Endometrium (tissue), 2 donors: ENCODE measurements around the gene ARSH.
"Not testable (repeated sequence)": the region's sequence is repeated elsewhere in the genome, so short reads cannot be mapped to it uniquely, and the experiment has no call there.

ENCODE experiments used
- FAIRE-seq: peaks from 2 replicates; lab custom pipeline; 2012; peaks lifted over from hg19 to GRCh38; lab: Jason Lieb, UNC
- donor health status: control.
- donor health status: control.

The ARSH gene

GRCh38 chrX:3037218-3037617 lies 30.9 kb downstream of the ARSH start:
- FAIRE-seq: no peak

GRCh38 chrX:3044196-3044595 lies 37.9 kb downstream of the ARSH start:
- FAIRE-seq: no peak

GRCh38 chrX:3044671-3045070 lies 38.3 kb downstream of the ARSH start:
- no peak for FAIRE-seq

GRCh38 chrX:3046253-3047240 lies 40.2 kb downstream of the ARSH start:
- FAIRE-seq: no peak

GRCh38 chrX:3050523-3051175 lies 44.3 kb downstream of the ARSH start:
- FAIRE-seq: not testable (repeated sequence)

- no peak for FAIRE-seq
These were observed 46.5 kb downstream of the ARSH start for GRCh38 chrX:3052860-3053259.

- no peak for FAIRE-seq
These were observed 60.2 kb downstream of the ARSH start for GRCh38 chrX:3066555-3066954.

- FAIRE-seq: no peak
These were observed 69.6 kb downstream of the ARSH start for GRCh38 chrX:3075959-3076358.

- no peak for FAIRE-seq
These were observed 70.2 kb downstream of the ARSH start for GRCh38 chrX:3076416-3076991.
